Hematopoietic multipotent progenitor cell treated with erythropoietin and hydrocortisone succinate and interleukin-3 and kit ligand, for 15 days (in vitro differentiated cells): ENCODE data around the gene DISP2.

Source experiments
- DNase-seq: peaks from one replicate; pipeline ENCODE4 v3.0.0-alpha.2; 2015; ENCODE audit warnings: low spot score

DISP2 gene

DNA sequence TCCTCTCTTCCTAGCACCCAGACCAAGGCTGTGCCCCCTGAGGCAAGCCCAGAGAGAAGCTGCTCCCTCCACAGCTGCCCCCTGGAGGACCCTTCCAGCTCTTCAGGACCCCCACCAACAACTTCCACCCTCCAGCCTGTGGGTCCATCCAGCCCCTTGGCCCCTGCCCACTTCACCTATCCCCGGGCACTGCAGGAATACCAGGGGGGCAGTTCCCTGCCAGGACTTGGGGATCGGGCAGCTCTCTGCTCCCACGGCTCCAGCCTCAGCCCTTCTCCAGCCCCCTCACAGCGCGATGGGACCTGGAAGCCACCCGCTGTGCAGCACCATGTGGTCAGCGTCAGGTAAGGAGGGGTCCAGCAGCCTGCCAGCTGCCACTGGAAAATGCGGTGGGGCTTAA lies 5.6 kb downstream of the DISP2 start:
- no peak for DNase-seq

DNA sequence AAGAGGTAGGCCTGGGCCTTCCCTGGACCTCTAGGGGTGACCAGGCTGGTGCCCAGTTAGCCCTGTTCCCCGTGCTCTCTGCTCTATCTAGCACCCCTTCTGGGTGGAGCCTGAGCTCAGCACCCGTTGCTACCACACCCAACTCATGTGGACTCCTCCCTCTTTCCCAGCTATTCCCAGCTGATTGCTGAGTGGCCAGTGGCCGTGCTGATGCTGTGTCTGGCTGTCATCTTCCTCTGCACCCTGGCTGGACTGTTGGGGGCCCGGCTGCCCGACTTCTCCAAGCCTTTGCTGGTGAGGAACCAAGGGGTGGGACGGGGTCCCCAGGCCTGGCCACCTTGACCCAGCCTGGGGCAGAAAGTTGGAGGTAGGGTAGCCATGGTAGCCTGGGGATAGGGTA lies 6.2 kb downstream of the DISP2 start:
- peak; percentile 54 for DNase-seq

DNA sequence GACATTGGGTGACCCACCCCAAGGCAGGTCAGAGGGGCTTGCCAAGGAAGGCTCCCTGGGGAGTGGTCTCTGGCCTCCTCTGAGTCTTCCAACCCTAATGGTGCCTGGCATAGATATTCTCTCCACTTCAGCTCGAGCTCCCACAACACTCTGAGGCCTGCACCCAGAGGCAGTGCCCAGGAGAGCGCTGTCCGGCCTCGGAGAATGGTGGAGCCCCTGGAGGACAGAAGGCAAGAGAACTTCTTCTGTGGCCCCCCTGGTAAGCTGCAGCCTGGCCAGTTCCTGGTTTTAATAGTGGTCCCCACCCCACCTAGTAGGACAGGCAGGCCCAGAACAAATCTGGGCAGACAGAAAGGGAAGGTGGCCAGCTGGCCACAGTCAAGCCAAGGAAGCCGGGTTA lies 7.0 kb downstream of the DISP2 start:
- no peak for DNase-seq

DNA sequence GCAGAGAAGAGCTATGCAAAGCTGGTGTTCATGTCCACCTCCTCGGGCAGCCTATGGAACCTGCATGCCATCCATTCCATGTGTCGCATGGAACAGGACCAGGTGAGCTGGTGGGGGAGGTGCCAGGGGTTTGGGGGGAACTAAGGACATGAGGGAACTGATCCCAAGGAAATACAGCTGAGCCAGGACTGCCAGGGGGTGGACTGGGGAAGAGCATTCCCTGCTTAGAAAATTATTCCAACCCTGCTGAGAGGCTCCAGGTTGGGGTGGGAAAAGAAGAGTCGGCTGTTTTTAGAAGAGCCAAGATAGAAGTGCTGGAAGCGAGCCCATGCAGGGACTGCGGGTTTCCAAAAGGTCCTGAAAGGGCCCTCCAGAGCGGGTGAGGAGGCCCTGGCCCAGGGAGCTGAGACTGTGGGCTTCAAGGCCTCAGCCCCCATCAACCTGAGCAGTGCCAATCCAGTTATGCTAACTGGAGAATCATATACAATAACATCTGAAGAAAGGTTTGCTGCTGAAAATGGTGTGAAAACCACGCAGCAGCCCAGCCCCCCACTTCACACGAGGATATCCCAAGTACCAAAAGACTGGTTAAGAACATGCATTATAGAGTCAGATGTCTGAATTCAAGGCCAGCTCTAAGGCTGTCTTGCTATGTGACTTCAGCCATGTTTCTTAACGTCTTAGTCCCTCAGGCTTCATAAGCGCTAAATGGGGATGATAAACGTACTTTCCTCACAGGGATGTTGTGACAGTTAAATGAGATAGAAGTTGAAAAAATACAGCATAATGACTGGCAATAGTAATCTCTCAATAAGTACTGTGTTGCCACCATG lies 7.8 kb downstream of the DISP2 start:
- no peak for DNase-seq

DNA sequence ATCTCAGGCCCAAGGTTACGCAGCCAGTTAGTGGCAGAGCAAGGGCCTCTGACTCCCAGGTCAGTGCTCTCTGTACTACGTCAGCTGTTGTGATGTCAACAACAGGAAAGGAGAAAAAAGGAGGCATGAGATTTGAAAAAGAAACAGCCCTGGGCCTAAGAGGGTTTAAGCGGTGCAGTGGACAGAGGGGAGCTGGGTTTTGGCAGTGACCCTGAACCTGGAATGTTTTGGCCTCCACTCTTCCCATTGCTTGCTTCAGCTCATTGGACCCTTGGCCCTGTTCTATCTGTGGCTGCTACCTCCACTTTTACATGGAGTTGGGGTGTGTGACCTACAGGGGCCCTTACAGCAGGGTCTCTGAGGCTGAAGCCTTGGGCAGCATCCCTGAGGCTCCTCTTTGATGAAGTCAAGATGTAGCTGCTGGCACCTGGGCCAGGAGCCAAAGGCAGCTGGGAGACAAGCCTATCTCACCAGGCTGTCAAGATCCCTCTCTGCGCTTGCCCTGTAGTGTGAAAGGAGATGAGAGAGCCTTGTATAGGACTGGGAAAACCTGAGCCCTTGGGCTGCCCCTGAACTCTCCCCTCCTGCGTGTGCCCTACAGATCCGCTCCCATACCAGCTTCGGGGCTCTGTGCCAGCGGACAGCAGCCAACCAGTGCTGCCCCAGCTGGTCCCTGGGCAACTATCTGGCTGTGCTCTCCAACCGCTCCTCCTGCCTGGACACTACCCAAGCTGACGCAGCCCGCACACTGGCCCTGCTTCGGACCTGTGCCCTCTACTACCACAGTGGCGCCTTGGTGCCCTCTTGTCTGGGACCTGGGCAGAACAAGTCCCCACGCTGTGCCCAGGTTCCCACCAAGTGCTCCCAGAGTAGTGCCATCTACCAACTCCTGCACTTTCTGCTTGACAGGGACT lies 8.7 kb downstream of the DISP2 start:
- DNase-seq, result no peak

DNA sequence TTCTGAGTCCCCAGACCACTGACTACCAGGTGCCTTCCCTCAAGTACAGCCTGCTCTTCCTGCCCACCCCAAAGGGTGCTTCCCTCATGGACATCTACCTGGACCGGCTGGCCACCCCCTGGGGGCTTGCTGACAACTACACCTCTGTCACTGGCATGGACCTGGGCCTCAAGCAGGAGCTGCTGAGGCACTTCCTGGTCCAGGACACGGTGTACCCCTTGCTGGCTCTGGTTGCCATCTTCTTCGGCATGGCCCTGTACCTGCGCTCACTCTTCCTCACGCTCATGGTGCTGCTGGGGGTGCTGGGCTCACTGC lies 9.3 kb downstream of the DISP2 start:
- no peak for DNase-seq

DNA sequence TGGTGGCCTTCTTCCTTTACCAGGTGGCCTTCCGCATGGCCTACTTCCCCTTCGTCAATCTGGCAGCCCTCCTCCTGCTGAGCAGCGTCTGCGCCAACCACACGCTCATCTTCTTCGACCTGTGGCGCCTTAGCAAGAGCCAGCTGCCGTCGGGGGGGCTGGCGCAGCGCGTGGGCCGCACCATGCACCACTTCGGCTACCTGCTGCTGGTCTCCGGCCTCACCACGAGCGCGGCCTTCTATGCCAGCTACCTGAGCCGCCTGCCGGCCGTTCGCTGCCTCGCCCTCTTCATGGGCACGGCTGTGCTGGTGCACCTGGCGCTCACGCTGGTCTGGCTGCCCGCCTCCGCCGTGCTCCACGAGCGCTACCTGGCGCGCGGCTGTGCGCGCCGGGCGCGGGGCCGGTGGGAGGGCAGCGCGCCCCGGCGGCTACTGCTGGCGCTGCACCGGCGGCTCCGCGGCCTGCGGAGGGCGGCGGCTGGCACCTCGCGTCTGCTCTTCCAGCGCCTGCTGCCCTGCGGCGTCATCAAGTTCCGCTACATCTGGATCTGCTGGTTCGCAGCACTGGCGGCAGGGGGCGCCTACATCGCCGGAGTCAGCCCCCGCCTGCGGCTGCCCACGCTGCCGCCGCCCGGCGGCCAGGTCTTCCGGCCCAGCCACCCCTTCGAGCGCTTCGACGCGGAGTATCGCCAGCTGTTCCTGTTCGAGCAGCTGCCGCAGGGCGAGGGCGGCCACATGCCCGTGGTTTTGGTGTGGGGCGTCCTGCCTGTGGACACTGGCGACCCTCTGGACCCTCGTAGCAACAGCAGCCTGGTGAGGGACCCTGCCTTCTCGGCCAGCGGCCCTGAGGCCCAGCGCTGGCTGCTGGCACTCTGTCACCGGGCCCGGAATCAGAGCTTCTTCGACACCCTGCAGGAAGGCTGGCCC lies 9.9 kb downstream of the DISP2 start:
- DNase-seq, result peak; percentile 85

DNA sequence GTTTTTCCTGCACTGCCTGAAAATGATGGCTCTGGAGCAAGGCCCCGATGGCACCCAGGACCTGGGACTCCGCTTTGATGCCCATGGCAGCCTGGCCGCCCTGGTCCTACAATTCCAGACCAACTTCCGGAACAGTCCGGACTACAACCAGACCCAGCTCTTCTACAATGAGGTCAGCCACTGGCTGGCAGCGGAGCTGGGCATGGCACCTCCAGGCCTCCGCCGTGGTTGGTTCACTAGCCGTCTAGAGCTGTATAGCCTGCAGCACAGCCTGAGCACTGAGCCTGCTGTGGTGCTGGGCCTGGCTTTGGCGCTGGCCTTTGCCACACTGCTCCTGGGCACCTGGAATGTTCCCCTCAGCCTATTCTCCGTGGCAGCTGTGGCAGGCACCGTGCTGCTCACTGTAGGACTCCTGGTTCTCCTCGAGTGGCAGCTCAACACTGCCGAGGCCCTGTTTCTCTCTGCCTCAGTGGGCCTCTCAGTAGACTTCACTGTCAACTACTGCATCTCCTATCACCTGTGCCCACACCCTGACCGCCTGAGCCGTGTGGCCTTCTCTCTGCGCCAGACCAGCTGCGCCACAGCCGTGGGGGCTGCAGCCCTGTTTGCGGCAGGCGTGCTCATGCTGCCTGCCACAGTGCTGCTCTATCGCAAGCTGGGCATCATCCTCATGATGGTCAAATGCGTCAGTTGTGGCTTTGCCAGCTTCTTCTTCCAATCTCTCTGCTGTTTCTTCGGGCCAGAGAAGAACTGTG lies 10.9 kb downstream of the DISP2 start:
- no peak for DNase-seq

DNA sequence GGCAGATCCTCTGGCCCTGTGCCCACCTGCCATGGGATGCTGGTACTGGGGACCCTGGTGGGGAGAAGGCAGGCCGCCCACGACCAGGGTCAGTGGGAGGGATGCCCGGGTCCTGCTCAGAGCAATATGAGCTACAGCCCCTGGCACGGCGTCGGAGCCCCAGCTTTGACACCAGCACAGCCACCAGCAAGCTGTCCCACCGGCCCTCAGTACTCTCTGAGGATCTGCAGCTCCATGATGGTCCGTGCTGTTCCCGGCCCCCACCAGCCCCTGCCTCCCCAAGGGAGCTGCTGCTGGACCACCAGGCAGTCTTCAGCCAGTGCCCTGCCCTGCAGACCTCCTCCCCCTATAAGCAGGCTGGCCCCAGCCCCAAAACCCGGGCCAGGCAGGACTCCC lies 11.5 kb downstream of the DISP2 start:
- DNase-seq, result no peak

DNA sequence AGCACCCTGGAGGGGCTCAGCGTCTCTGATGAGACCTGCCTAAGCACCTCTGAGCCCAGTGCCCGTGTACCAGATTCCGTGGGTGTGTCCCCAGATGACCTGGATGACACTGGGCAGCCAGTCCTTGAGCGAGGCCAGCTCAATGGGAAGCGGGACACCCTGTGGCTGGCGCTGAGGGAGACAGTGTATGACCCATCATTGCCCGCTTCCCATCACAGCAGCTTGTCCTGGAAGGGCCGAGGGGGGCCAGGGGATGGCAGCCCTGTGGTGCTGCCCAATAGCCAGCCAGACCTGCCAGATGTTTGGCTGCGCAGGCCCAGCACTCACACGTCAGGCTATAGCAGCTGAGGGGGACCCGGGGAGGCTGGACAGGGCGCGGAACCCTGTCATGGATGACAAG lies 12.0 kb downstream of the DISP2 start:
- DNase-seq, result no peak

DNA sequence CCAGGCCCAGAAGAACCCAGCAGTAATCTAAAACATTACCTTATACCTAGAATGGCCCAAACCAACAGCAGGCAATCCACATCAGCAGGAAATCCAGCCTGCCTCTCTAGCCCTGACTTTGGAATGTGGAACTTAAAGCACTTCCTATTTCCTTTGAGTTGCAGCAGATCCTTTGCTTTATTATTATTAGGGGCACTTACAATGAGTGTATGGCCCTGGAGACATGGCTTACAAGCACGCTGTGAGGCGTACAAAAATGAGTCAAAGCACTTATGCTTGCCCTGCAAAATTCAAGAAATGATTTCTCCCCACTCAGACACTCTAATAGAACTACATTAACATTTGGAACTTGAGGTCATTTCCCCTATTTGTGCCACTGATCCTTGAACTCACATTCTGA lies 15.0 kb downstream of the DISP2 start:
- DNase-seq, result no peak

DNA sequence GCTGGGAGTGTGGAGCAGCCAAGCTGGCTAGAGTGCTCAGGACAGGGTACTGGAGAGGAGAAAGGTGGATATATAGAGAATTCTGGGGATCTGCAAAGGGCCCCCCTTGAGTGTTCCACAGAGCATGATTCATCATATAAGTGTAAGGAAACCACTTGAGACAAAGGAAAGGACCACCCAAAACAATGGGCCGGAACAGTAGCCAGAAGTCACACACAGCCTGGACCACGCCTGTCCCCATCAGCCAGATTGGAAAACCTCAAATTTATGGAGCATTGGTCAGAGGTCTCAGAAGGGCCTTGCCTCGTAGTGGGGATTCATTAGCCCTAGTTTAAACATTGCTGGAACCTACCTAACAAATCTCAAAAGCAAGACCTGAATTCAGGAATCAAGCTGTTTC lies 19.6 kb downstream of the DISP2 start:
- DNase-seq, result no peak

DNA sequence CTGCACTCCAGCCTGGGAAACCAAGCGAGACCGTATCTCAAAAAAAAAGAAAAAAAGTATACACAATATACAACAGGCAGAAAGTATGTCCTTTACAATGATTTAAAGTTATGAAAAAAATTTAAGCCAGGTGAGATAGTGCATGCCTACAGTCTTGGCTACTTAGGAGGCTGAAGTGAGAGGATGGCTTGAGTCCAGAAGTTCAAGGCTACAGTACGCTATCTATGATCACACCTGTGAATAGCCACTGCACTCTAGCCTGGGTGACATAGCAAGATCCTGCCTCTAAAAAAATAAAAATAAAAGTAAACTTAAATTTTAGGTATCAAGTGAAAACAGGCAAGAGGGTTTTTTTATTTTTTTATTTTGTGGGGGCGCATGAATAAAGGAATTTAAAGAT lies 21.4 kb downstream of the DISP2 start:
- DNase-seq, result peak; percentile 18

DNA sequence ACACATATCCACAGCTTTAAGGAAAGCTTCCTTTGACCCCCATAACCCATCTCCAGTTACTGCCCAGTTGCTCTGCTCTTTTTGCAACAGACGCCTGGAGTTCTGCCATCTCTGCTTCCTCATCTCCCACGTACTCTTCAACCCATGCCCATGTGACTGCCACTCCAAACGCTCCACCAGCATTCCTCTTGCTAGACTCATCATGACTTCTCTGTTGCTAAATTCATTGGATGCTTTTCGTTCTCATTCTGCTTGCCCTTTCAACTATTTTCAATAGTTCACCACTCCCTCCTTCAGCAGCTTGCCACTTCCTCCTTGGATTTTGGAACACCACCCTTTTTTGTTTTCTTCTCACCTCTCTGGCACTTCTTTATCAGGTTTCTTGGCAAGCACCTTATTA lies 21.8 kb downstream of the DISP2 start:
- DNase-seq, result no peak

DNA sequence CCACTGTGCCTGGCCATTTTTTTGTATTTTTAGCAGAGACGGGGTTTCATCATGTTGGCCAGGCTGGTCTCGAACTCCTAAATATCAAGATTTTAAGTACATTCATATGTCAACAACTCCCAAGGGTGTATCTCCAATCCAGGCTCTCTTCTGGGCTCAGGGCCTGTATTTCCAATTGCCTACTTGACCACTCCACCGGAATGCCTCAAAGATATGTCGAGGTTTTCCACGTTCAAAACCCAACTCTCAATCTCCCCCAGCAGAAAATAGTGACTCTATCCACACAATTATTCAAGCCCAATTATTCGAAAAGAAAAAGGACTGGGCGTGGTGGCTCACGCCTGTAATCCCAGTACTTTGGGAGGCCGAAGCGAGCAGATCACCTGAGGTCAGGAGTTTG lies 22.6 kb downstream of the DISP2 start:
- DNase-seq, result no peak

DNA sequence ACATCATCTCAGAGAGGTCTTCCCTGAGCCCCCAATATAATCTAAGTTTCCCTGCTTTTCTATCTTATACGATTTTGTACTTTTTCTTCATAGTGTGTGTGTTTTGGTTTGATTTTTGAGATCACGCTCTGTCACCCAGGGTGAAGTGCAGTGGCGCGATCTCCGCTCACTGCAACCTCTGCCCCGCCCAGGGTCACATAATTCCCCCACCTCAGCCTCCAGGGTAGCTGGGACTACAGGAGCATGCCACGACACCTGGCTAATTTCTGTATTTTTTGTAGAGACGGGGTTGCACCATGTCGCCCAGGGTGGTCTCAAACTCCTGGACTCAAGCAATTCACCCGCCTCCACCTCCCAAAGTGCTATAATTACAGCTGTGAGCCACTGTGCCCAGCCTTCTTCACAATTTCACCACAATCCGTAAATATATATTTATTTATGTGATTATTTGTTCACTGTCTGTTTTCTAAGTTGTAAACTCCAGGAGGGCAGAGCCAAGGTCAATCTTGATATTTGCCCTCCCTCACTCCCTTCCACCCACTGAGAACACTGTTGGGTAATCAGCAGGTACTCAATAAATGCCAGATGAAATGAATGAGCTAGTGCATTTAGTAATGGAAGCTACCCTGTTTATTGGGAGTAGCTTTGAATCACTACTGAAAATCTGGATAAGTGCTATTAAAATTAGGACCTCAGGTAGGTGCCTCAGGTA lies 24.0 kb downstream of the DISP2 start:
- no peak for DNase-seq

DNA sequence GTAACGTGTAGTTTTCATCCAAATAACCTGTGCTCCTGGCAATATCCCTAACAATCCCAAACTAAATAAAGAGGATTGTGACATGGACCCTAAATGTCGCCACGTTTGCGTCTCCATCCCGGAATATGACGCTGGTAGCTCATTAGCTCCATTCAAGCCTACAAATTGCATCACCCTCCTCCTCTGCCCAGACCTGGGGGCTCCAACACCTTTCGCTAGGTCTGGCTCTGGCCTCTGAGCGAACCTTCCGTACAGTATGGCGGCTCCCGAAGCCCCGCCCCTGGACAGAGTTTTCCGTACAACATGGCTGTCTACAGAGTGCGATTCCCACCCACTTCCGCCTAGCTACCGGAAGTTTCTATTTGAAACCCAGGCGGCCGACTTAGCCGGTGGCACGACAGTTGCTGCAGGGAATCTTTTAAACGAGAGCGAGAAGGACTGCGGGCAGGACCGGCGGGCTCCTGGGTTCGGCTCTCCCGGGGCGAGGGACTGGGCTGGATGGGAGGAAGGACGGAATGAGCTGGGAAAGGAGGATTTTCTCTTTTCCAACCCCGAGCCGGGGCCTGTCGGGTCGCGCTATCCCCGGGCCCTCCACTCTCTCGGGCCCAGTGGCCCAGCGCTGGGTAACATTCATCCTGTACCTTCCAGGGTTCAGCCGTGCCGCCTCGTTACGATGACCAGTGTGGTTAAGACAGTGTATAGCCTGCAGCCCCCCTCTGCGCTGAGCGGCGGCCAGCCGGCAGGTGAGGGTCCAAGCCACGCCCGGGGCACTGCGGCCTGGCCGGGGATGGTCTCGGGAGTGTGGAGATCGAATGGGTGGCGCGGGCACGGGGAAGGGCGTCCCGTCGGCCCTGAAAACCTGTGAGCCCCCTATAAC lies 24.8 kb downstream of the DISP2 start, which contains the start of gene KNSTRN:
Gene KNSTRN (plus strand): TSS at position 142 of the 877 bp plus-strand sequence. CDS start 115 bp downstream, at position 257.
- peak; percentile 95 for DNase-seq

DNA sequence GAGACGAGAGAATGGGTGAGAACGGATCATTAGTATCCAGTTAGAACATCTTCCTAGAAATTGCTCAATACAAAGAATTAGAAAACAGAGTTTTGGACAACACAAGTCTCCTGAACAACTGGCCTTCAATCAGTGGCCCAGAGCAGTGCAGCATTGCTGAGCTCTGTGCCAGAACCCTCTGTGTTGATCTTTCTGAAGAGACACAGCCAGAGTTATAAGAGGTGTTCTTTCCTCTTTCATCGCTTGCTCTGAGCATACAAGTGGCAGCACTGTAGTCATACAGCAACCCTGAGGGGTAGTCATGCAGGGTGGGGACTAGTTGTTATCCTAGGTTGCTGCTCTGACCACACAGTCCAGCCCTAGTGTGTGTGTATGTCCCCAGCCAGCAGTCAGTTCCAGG lies 28.5 kb downstream of the DISP2 start:
- no peak for DNase-seq

DNA sequence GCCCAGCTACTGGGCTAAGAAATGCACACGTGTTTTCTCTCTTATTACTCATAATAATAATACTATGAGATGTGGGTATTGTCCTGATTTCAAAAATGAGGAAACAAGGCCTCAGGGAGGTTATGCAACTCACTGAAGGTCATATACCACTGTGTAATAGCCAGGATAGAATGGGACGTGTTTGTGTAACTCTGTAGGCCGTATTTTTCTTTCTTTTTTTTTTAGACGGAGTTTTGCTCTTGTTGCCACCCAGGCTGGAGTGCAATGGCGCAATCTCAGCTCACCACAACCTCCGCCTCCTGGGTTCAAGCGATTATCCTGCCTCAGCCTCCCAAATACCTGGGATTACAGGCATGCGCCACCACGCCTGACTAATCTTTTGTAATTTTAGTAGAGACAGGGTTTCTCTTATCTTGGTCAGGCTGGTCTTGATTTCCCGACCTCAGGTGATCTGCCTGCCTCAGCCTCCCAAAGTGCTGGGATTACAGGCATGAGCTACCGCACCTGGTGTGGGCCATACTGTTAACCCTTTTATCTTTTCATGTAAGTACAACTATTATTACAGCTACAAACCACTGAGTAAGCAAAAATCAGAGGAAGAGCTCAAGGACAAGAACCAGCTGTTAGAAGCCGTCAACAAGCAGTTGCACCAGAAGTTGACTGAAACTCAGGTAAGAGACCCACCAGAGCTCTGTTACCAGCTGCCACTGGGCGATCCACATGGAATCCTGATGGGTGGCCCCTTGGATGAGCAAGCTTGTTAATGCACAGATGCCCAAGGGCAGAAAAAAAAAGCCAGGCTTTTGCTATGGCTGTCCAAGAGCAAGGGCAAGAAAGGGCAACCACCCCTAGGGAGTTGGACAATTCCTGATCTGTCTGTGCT lies 31.2 kb downstream of the DISP2 start:
- DNase-seq, result no peak
